SK-N-SH (cell line): ENCODE measurements around the gene STX1A.

ENCODE experiments used
- EP300 ChIP-seq, 2 experiments: IDR thresholded peaks; 2 replicates each; pipeline versions ENCODE4 v1.4.0 to v1.6.1; 2012; ENCODE audit warnings: borderline replicate concordance in 1 of 2, low read depth in 1 of 2, low read length in 1 of 2
- EZH2phosphoT487 ChIP-seq: fragments of 200-600 bp; sonication (generic); IDR thresholded peaks from 2 replicates; pipeline ENCODE4 v1.6.1; 2017; ENCODE audit warnings: low read depth, mixed run types, mild to moderate bottlenecking, antibody characterized with exemption, moderate library complexity, borderline replicate concordance
- FOSL2 ChIP-seq: IDR thresholded peaks from 2 replicates; pipeline ENCODE4 v1.4.0; 2012; ENCODE audit warnings: low read depth, mild to moderate bottlenecking, moderate library complexity, borderline replicate concordance
- FOXM1 ChIP-seq: IDR thresholded peaks from 2 replicates; pipeline ENCODE4 v1.4.0; 2012; ENCODE audit warnings: low read depth, mild to moderate bottlenecking
- NRF1 ChIP-seq: IDR thresholded peaks from 2 replicates; pipeline ENCODE4 v1.6.1; 2012; ENCODE audit warnings: low read depth, mild to moderate bottlenecking, low read length
- SIN3A ChIP-seq: IDR thresholded peaks from 2 replicates; pipeline ENCODE4 v1.6.1; 2012; ENCODE audit warnings: low read depth, mild to moderate bottlenecking, low read length, moderate library complexity, borderline replicate concordance
- TCF12 ChIP-seq: IDR thresholded peaks from 2 replicates; pipeline ENCODE4 v1.4.0; 2012
- TF ChIP-seq, protein P1 (sequence below): fragments of 200-600 bp; sonication (generic); IDR thresholded peaks from 2 replicates; pipeline ENCODE4 v1.6.1; 2017; ENCODE audit warnings: antibody characterized with exemption, mild to moderate bottlenecking, moderate library complexity
- TF ChIP-seq, protein P2 (sequence below): IDR thresholded peaks from 2 replicates; pipeline ENCODE4 v1.6.1; 2012; ENCODE audit warnings: mild to moderate bottlenecking, low read depth, low read length, moderate library complexity

DNA sequence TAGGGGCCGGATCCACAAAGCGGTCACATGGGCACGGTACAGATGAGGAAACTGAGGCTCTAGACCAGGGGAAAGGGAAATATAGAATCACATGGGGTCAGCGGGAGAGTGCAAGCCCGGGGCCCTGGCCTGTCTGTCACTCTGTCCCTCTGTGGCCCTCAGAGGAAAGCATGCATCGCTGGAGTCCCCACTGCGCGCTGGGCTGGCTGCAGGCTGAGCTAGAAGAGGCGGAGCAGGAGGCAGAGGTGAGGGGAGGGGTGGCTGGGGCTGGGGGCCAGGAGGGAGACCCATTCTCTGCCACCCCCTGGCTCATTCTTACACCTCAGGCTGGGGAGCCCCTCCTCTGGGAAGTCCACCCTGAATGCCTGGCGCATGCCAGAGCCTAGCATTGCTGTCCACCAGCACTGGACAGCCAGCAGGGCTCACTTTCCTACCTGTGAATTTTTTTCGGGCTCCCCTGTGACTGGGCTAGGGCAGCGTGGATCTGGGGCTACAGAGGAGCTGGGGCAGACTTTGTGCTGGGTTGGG lies 49.5 kb downstream of the STX1A start:
- TF ChIP-seq, protein P1, sequence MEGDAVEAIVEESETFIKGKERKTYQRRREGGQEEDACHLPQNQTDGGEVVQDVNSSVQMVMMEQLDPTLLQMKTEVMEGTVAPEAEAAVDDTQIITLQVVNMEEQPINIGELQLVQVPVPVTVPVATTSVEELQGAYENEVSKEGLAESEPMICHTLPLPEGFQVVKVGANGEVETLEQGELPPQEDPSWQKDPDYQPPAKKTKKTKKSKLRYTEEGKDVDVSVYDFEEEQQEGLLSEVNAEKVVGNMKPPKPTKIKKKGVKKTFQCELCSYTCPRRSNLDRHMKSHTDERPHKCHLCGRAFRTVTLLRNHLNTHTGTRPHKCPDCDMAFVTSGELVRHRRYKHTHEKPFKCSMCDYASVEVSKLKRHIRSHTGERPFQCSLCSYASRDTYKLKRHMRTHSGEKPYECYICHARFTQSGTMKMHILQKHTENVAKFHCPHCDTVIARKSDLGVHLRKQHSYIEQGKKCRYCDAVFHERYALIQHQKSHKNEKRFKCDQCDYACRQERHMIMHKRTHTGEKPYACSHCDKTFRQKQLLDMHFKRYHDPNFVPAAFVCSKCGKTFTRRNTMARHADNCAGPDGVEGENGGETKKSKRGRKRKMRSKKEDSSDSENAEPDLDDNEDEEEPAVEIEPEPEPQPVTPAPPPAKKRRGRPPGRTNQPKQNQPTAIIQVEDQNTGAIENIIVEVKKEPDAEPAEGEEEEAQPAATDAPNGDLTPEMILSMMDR, result no peak
- no peak for TF ChIP-seq FOXM1
- no peak for TF ChIP-seq EP300 (IDR thresholded peaks at IDR 0.05; ENCODE audit: borderline replicate concordance in 1 of 2, low read depth in 1 of 2, low read length in 1 of 2)
- TF ChIP-seq NRF1, result no peak
- TF ChIP-seq EZH2phosphoT487, result no peak
- TF ChIP-seq FOSL2, result no peak
- TF ChIP-seq, protein P2, sequence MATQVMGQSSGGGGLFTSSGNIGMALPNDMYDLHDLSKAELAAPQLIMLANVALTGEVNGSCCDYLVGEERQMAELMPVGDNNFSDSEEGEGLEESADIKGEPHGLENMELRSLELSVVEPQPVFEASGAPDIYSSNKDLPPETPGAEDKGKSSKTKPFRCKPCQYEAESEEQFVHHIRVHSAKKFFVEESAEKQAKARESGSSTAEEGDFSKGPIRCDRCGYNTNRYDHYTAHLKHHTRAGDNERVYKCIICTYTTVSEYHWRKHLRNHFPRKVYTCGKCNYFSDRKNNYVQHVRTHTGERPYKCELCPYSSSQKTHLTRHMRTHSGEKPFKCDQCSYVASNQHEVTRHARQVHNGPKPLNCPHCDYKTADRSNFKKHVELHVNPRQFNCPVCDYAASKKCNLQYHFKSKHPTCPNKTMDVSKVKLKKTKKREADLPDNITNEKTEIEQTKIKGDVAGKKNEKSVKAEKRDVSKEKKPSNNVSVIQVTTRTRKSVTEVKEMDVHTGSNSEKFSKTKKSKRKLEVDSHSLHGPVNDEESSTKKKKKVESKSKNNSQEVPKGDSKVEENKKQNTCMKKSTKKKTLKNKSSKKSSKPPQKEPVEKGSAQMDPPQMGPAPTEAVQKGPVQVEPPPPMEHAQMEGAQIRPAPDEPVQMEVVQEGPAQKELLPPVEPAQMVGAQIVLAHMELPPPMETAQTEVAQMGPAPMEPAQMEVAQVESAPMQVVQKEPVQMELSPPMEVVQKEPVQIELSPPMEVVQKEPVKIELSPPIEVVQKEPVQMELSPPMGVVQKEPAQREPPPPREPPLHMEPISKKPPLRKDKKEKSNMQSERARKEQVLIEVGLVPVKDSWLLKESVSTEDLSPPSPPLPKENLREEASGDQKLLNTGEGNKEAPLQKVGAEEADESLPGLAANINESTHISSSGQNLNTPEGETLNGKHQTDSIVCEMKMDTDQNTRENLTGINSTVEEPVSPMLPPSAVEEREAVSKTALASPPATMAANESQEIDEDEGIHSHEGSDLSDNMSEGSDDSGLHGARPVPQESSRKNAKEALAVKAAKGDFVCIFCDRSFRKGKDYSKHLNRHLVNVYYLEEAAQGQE, result no peak
- TF ChIP-seq SIN3A, result no peak
- TF ChIP-seq TCF12, result no peak
